Measurements from ENCODE around the gene CCDC167.

CCDC167 gene

DNA sequence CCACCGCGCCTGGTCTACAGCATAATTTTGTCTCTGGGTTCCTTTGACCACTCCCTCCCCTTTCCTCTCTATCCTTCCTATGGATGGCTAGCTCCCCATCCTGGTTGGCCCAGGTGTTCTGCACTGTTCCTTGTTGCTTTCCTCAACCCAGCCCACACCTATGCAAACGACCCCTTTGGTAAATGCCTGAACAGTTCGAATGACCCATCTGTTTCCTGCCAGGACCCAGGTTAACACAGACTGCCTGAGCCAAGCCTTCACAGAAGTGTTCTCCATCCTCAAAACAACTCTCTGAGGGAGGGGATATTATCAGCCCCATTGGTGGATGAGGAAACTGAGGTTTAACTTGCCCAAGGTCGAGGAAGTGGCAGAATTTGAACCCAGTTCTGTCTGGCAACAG, 44.8 kb upstream of the CCDC167 start:
- H3K27me3 ChIP-seq (replicated peaks; ENCODE audit: control insufficient read depth, insufficient read depth, low read length): no peaks in the 10 kb centered on the region
- TF ChIP-seq, protein P1, sequence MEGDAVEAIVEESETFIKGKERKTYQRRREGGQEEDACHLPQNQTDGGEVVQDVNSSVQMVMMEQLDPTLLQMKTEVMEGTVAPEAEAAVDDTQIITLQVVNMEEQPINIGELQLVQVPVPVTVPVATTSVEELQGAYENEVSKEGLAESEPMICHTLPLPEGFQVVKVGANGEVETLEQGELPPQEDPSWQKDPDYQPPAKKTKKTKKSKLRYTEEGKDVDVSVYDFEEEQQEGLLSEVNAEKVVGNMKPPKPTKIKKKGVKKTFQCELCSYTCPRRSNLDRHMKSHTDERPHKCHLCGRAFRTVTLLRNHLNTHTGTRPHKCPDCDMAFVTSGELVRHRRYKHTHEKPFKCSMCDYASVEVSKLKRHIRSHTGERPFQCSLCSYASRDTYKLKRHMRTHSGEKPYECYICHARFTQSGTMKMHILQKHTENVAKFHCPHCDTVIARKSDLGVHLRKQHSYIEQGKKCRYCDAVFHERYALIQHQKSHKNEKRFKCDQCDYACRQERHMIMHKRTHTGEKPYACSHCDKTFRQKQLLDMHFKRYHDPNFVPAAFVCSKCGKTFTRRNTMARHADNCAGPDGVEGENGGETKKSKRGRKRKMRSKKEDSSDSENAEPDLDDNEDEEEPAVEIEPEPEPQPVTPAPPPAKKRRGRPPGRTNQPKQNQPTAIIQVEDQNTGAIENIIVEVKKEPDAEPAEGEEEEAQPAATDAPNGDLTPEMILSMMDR (IDR thresholded peaks at IDR 0.05; ENCODE audit: insufficient read depth, low read length, poor library complexity, severe bottlenecking): no peak
- DNase-seq (ENCODE audit: extremely low read depth, insufficient read length): no peak
- no peak overlapping the region for H3K4me3 ChIP-seq (replicated peaks; ENCODE audit: low read depth, low read length)
- H3K36me3 ChIP-seq (ENCODE audit: control insufficient read depth, insufficient read depth, low read length): no peaks in the 10 kb centered on the region

DNA sequence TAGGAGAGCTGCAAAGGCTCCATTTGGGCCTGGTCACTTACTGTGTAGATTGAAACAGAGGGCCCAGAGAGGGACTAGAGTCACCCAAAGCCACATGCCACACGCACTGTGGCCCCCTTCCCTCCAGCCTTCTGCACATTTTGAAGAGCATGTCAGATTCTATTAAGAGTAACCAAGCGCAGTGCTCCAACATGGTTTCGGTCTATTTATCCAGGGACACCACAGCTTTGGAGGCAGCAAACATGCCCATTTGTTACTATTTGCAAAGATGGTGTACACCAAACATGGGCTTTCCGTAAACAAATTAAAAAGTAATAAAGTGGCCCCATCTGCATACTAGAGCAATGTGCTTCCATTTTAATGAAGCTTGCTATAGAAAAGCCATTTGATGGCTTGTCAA, 43.7 kb upstream of the CCDC167 start:
- TF ChIP-seq, protein P1 (IDR thresholded peaks at IDR 0.05; ENCODE audit: insufficient read depth, low read length, poor library complexity, severe bottlenecking): no peak
- H3K4me3 ChIP-seq (replicated peaks; ENCODE audit: low read depth, low read length): no peak overlapping the region
- no peaks in the 10 kb centered on the region for H3K27me3 ChIP-seq (replicated peaks; ENCODE audit: control insufficient read depth, insufficient read depth, low read length)
- DNase-seq (ENCODE audit: extremely low read depth, insufficient read length): no peak
- H3K36me3 ChIP-seq (ENCODE audit: control insufficient read depth, insufficient read depth, low read length): no peaks in the 10 kb centered on the region

DNA sequence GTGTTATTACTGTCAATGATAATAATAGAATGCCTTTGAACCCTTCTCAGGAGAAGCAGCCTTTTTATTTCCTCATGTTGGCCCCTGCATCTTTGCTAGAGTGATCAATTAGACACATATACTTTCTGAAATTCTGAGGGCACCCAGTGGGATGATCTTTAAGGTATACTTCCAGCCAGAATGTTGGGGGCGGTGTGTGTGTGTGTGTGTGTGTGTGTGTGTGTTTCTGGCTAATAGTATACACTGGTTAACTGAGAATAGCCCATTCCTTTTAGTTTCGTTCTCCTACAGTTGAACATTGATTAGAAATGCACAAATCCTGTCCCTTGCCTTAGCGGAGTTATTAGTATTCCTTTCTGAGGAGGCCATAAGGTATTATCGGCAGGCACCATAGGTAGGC, 41.7 kb upstream of the CCDC167 start:
- Histone ChIP-seq H3K27me3 (replicated peaks; ENCODE audit: control insufficient read depth, insufficient read depth, low read length) (no peaks in the 10 kb centered on the region), H3K4me3 (replicated peaks; ENCODE audit: low read depth, low read length) (no peak overlapping the region), H3K36me3 (ENCODE audit: control insufficient read depth, insufficient read depth, low read length) (no peaks in the 10 kb centered on the region)
- TF ChIP-seq, protein P1 (IDR thresholded peaks at IDR 0.05; ENCODE audit: insufficient read depth, low read length, poor library complexity, severe bottlenecking): no peak
- DNase-seq (ENCODE audit: extremely low read depth, insufficient read length): no peak

DNA sequence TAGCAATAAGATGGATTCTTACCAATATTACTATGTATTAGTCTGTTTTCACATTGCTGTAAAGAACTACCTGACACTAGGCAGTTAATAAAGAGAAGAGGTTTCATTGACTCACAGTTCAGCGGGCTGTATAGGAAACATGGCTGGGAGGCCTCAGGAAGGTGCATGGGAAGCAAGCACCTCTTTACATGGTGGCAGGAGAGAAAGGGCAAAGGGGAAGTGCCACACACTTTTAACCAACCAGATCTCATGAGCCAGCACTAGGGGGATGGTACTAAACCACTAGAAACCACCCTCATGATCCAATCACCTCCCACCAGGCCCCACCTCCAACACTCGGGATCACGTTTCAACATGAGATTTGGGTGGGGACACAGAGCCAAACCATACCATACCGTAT, 40.7 kb upstream of the CCDC167 start:
- Histone ChIP-seq H3K27me3 (replicated peaks; ENCODE audit: control insufficient read depth, insufficient read depth, low read length) (no peaks in the 10 kb centered on the region), H3K4me3 (replicated peaks; ENCODE audit: low read depth, low read length) (no peak overlapping the region), H3K36me3 (ENCODE audit: control insufficient read depth, insufficient read depth, low read length) (no peaks in the 10 kb centered on the region)
- no peak for DNase-seq (ENCODE audit: extremely low read depth, insufficient read length)
- TF ChIP-seq, protein P1 (IDR thresholded peaks at IDR 0.05; ENCODE audit: insufficient read depth, low read length, poor library complexity, severe bottlenecking): no peak

DNA sequence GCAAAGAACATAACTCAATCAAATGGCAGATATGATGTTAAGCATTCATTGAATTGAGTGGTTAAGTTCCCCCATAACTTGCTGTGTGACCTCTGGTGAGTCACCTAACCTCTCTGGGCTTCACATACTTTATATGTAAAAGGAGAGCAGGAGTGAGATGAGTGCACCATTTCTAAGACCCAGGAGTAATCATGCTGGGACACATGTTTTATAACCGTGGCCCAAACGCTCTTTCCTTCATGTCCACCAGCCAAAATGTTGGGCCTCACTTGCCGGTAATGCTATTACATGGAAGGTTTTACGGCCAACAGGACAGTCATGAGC, 40.3 kb upstream of the CCDC167 start:
- TF ChIP-seq, protein P1 (IDR thresholded peaks at IDR 0.05; ENCODE audit: insufficient read depth, low read length, poor library complexity, severe bottlenecking): no peak
- Histone ChIP-seq H3K27me3 (replicated peaks; ENCODE audit: control insufficient read depth, insufficient read depth, low read length) (no peaks in the 10 kb centered on the region), H3K4me3 (replicated peaks; ENCODE audit: low read depth, low read length) (no peak overlapping the region), H3K36me3 (ENCODE audit: control insufficient read depth, insufficient read depth, low read length) (no peaks in the 10 kb centered on the region)
- no peak for DNase-seq (ENCODE audit: extremely low read depth, insufficient read length)
